ENCODE results near the gene POLDIP2. TPM values are rescaled to one million over a fixed set of nuclear protein-coding genes. Genes with fewer than 3 reads are reported as not detected.

POLDIP2 gene
- total and polyA plus RNA-seq, 9 of the 15 experiments (the other 6 are each of a cell fraction or from before 2014, with no cell fraction given): 22.0 to 137 (median 104) TPM

GRCh38 chr17:28381141-28381825 is 24.0 kb upstream of the POLDIP2 start:
- in situ Hi-C loops (cut with MboI): no loop called here
- H2AFZ ChIP-seq (ENCODE audit: low read depth, low read length): no peak overlapping the region
- TF ChIP-seq ZNF507 (tag; conservative IDR thresholded peaks at IDR 0.05) (no peak), ZBTB33 (CRISPR knock-in tag; IDR thresholded peaks at IDR 0.05) (peak; percentile 85), DMBX1 (CRISPR knock-in tag; IDR thresholded peaks at IDR 0.05; ENCODE audit: borderline replicate concordance) (no peak), WHSC1 (IDR thresholded peaks at IDR 0.05; ENCODE audit: low read length) (no peak), MXD1 (CRISPR knock-in tag; IDR thresholded peaks at IDR 0.05; ENCODE audit: borderline replicate concordance, poor library complexity, severe bottlenecking) (no peak), U2AF2 (optimal IDR thresholded peaks at IDR 0.05; ENCODE audit: low read depth, low read length) (no peak), MAFK (IDR thresholded peaks at IDR 0.05; ENCODE audit: low read length) (no peak), ZNF589 (CRISPR knock-in tag; IDR thresholded peaks at IDR 0.05; ENCODE audit: low read depth) (no peak), CTCF (IDR thresholded peaks at IDR 0.05 in 2 of 3, conservative IDR thresholded peaks at IDR 0.05 in 1 of 3; ENCODE audit: insufficient read depth in 2 of 3, low read depth in 1 of 3, low read length in 3 of 3) (peak; percentile 56 to 75 (median 57)), NFE2L1 (tag; IDR thresholded peaks at IDR 0.05; ENCODE audit: borderline replicate concordance, low read depth) (no peak), BCOR (IDR thresholded peaks at IDR 0.05) (no peak)
- TF ChIP-seq, protein P1, sequence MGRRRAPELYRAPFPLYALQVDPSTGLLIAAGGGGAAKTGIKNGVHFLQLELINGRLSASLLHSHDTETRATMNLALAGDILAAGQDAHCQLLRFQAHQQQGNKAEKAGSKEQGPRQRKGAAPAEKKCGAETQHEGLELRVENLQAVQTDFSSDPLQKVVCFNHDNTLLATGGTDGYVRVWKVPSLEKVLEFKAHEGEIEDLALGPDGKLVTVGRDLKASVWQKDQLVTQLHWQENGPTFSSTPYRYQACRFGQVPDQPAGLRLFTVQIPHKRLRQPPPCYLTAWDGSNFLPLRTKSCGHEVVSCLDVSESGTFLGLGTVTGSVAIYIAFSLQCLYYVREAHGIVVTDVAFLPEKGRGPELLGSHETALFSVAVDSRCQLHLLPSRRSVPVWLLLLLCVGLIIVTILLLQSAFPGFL (CRISPR knock-in tag; IDR thresholded peaks at IDR 0.05): no peak
- TF ChIP-seq, protein P2, sequence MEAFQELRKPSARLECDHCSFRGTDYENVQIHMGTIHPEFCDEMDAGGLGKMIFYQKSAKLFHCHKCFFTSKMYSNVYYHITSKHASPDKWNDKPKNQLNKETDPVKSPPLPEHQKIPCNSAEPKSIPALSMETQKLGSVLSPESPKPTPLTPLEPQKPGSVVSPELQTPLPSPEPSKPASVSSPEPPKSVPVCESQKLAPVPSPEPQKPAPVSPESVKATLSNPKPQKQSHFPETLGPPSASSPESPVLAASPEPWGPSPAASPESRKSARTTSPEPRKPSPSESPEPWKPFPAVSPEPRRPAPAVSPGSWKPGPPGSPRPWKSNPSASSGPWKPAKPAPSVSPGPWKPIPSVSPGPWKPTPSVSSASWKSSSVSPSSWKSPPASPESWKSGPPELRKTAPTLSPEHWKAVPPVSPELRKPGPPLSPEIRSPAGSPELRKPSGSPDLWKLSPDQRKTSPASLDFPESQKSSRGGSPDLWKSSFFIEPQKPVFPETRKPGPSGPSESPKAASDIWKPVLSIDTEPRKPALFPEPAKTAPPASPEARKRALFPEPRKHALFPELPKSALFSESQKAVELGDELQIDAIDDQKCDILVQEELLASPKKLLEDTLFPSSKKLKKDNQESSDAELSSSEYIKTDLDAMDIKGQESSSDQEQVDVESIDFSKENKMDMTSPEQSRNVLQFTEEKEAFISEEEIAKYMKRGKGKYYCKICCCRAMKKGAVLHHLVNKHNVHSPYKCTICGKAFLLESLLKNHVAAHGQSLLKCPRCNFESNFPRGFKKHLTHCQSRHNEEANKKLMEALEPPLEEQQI (IDR thresholded peaks at IDR 0.05): no peak

More at GRCh38 chr17:28381141-28381825, 24.0 kb upstream of the POLDIP2 start:
- Histone ChIP-seq H3K4me3 (no peak overlapping the region), H3K27me3 (ENCODE audit: control insufficient read depth in 2 of 2, insufficient read depth in 2 of 2, low read length in 2 of 2) (peaks cover 11 to 32% of the 10 kb centered on the region in 2 experiments; a peak in 3 of 5 replicates), H3K9ac (ENCODE audit: insufficient read depth in 1 of 2, low read depth in 2 of 2, low read length in 2 of 2) (no peak overlapping the region; a peak in 1 of 4 replicates), H3K36me3 (ENCODE audit: control insufficient read depth, insufficient read depth, low read length) (no peaks in the 10 kb centered on the region), H3K4me2 (ENCODE audit: insufficient read depth, low read length) (no peak overlapping the region), H3K9me3 (replicated peaks; ENCODE audit: control insufficient read depth, insufficient read depth, low read depth, low read length) (no peaks in the 10 kb centered on the region), H4K20me1 (replicated peaks; ENCODE audit: control insufficient read depth, insufficient read depth, low read length) (no peaks in the 10 kb centered on the region), H3K4me1 (replicated peaks in 1 of 2; ENCODE audit: control insufficient read depth in 2 of 2, insufficient read depth in 2 of 2, low read length in 2 of 2) (peaks cover 3 to 21% of the 10 kb centered on the region in 2 experiments; a peak in 4 of 5 replicates), H3K79me2 (ENCODE audit: control insufficient read depth, insufficient read depth, low read length) (no peaks in the 10 kb centered on the region), H3K27ac (ENCODE audit: extremely low read depth, low read depth, low read length) (no peak overlapping the region), H3K9me1 (ENCODE audit: control insufficient read depth, insufficient read depth, low read length) (no peaks in the 10 kb centered on the region)
- peak; percentile 26 for FAIRE-seq
- peak; percentile 85 for ATAC-seq
- CTCF ChIA-PET (ENCODE audit: low intra/inter-chr PET ratio): interaction anchor here (0.8 kb wide), 1 partner anchor 34 kb away, joined by 3 read pairs; no protein-coding TSS in a partner anchor
- no TSS peak for BruUV-seq (replicated peaks)
- DNase-seq (ENCODE audit: extremely low read depth in 1 of 4, low spot score in 3 of 4): peak in 2 of 4 experiments; percentile 20 to 54
- intact Hi-C loops (cut with micrococcal nuclease): loop anchor here (5.0 kb wide), 1 partner anchor 36 kb away; no protein-coding TSS in a partner anchor
- 63% methylated on average over 32 of the region's 72 CpGs for WGBS (ENCODE audit: insufficient coverage, low coverage, missing lambda C conversion rate)
- POLR2A ChIA-PET: interaction anchor here (1.0 to 1.9 kb wide), 3 partner anchors 11 to 24 kb away, joined by 3 to 6 read pairs (median 4); partner anchors contain the start of genes POLDIP2 and VTN

Measured in K562 (cell line).